Activated CD4-positive, alpha-beta T cell treated with anti-CD3 and anti-CD28 coated beads for 48 hours (primary cell): Measurements from ENCODE around the gene TMEM250.
"Not testable (repeated sequence)": the region's sequence is repeated elsewhere in the genome, so short reads cannot be mapped to it uniquely, and the experiment has no call there.

Experiments
- DNase-seq: peaks from one replicate; pipeline ENCODE4 v3.0.0-alpha.2; 2020

TMEM250 gene, protein sequence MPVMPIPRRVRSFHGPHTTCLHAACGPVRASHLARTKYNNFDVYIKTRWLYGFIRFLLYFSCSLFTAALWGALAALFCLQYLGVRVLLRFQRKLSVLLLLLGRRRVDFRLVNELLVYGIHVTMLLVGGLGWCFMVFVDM

GRCh38 chr9:136118320-136119060 lies at the start of gene TMEM250:
Gene TMEM250 (minus strand): TSS chr9:136118875. CDS start chr9:136116900, 1,975 bp downstream.
- peak; percentile 98 for DNase-seq

DNA sequence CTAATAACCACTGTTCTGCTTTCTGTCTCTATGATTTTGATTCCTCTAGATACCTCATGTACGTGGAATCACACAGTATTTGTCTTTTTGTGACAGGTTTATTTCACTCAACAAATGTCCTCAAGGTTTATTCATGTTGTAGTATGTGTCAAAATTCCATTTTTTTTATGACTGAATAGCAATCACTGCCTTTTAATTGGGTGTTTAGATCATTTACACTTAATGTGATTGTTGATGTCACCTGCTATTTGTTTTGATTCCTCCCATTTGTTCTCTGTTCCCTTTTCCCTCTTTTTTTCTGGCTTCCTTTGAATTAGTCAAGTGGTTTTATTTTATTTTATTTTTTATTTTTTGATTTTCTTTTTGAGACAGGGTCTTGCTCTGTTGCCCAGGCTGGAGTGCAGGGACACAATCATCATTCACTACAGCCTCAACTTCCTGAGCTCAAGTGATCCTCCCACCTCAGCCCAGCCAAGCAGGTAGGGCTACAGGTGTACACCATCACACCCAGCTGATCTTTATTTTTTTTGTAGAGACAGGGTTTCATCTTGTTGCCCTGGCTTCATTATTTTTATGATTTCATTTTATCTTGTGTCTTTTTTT lies 44.7 kb upstream of the TMEM250 start:
- DNase-seq, result no peak

GRCh38 chr9:136160995-136161610 lies 42.4 kb upstream of the TMEM250 start:
- DNase-seq, result no peak

DNA sequence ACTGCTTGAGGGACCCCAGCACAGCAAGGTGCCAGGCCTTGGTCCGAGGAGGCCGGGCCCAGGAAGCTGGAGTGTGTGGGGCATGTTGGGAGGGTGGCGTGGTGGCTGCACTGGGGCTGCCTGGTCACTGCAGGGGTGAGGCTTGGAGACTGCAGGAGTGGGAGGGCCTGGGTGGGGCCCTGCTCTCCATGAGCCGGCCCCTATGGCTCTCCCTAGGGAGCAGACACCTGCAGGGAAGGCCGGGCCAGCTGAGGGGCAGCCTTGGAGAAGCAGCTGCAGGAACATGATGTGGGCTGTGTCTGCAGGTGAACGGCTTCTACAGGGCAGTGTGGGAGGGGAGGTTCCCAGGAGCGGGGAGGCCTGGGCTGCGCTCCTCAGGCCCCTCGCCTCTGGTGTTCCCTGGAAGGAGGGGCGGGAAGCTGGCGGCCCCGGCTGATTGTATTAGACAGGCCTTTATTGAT lies 41.7 kb upstream of the TMEM250 start:
- no peak for DNase-seq

- no peak for DNase-seq
Observed at GRCh38 chr9:136159851-136160250, 41.2 kb upstream of the TMEM250 start.

GRCh38 chr9:136157477-136158265 lies 39.0 kb upstream of the TMEM250 start:
- no peak for DNase-seq

- DNase-seq, result no peak
Observed at GRCh38 chr9:136156209-136157120, 37.8 kb upstream of the TMEM250 start.

GRCh38 chr9:136155576-136155975 lies 36.9 kb upstream of the TMEM250 start:
- no peak for DNase-seq

DNA sequence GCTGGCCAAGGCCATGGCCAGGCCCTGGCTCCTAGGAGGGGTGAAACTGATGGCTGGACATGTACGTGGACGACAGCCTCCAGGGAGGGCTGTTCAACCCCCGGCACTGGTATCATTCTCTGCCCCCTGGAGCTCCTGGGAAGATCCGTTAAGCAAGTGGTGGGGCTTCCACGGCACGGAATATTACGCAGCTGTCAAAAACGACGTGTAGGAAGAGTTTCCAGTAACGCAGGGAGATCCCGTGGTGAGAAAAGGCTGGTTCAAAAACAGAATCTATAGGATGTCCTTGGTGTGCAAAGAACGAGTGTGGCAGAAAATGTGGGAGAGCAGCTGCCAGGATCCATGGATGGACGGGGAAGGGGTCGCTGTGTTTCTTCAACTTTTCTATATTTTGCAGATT lies 36.3 kb upstream of the TMEM250 start:
- no peak for DNase-seq

- DNase-seq, result no peak
Observed at GRCh38 chr9:136153381-136154065, 34.8 kb upstream of the TMEM250 start.

DNA sequence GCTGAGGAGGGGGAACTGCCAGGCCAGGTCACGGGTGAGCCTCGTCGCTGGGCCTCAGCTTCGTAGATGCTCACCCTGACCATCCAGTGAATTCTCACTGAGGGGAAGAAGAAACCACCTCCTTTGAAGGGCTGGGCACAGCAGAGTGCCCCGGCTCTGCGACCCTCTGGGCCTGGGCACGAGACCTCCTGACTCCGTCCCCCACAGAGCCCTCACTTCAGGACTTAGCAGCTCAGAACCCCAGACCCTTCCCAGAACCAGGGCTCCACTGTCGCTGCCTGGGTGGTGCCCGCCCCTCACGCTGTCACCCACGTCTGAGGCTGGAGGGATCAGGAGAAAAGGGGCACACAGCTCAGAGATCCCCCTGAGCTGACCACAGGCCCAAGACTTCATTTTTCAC lies 34.3 kb upstream of the TMEM250 start:
- DNase-seq, result no peak

DNA sequence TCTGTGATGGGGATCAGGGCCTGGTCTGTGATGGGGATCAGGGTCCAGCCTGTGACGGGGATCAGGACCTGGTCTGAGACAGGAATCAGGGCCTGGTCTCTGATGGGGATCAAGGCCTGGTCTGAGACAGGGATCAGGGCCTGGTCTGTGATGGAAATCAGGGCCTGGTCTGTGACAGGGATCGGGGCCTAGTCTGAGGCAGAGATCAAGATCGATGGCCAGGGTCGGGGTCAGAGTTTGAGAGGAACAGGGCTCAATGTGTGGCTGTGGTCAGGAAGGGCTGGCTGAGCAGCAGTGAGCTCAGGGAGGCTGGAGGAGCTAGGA lies 33.8 kb upstream of the TMEM250 start:
- no peak for DNase-seq

GRCh38 chr9:136151848-136152542 lies 33.3 kb upstream of the TMEM250 start:
- DNase-seq, result no peak

- no peak for DNase-seq
Observed at GRCh38 chr9:136151214-136151804, 32.6 kb upstream of the TMEM250 start.

DNA sequence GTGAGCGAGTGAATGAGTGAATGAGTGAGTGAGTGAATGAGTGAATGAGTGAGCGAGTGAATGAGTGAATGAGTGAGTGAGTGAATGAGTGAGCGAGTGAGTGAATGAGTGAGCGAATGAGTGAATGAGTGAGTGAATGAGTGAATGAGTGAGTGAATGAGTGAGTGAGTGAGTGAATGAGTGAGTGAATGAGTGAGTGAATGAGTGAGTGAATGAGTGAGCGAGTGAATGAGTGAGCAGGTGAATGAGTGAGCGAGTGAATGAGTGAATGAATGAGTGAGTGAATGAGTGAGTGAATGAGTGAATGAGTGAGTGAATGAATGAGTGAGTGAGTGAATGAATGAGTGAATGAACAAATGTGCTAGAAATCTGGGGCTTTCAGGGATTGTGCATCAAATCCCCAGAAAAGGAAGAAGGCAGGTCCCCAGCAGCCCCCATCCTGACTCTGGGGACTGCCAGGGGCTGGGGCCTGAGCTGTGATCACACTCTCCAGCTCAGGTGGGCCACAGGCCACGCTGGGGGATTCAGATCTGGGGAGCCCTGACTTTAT lies 32.1 kb upstream of the TMEM250 start:
- DNase-seq, result not testable (repeated sequence)

DNA sequence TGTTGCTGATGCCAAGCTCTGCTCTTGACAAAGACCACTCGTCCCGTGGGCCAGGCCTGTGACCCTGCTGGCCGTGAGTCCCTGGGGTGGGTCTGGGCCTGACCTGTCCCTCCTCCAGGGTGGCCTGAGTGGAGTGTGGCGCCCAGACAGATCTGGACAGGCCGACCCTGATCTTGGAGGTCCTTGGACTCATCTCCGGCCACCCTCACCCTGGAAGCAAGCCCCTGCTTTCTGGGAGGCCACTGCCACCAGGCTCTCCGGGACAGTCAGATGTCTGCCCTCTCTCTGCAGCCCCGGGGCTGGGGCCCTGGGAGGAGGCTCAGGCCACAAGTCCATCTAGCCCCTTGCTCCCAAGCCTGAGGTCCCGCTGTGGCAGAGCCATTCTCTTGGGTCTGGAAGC lies 31.2 kb upstream of the TMEM250 start:
- DNase-seq, result no peak

DNA sequence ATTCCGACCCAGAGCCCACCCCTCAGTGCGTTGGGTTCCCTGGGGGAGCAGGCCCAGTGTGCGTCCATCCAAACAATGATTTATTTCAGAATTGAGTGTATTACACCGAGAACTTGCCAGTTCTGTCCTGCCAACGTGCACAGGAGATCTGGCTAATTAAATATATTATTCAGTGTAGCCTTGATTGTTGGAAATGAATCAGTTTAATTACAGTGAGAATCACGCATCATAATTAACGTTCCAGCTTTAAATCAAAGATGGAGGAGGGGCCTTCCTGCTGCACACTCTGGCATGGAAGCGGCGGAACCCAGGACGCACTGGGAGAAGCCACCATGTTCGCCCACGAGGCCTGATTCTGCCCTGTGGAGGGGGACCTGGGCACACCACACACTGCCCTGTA lies 30.7 kb upstream of the TMEM250 start:
- DNase-seq, result no peak

- DNase-seq, result no peak
Observed at GRCh38 chr9:136148766-136149165, 30.1 kb upstream of the TMEM250 start.

- no peak for DNase-seq
Observed at GRCh38 chr9:136147890-136148714, 29.4 kb upstream of the TMEM250 start.
